Liver (tissue), 9 donors: ENCODE results near the gene HLA-A. TPM values are rescaled to one million over a fixed set of nuclear protein-coding genes. Genes with fewer than 3 reads are reported as not detected.

Source experiments
- DNase-seq: peaks from one replicate; pipeline ENCODE4 v3.0.0-alpha.2; 2017; ENCODE audit warnings: low spot score
- H3K27ac ChIP-seq, 2 donors: one replicate each; pipeline ENCODE4 v1.7.0; 2013; ENCODE audit warnings: inconsistent platforms in 2 of 2, low read length in 2 of 2, control low read depth in 1 of 2, low read depth in 1 of 2, mild to moderate bottlenecking in 1 of 2
- H3K27me3 ChIP-seq, 4 donors: one replicate each; pipeline versions ENCODE4 v1.6.1 to v1.7.0; 2013; ENCODE audit warnings: low read length in 3 of 4, inconsistent platforms in 1 of 4, mild to moderate bottlenecking in 1 of 4, moderate library complexity in 1 of 4; ENCODE audit not compliant: control insufficient read depth in 4 of 4, insufficient read depth in 4 of 4
- H3K36me3 ChIP-seq, 4 donors: one replicate each; pipeline versions ENCODE4 v1.6.1 to v1.7.0; 2013; ENCODE audit warnings: low read length in 3 of 4, mild to moderate bottlenecking in 3 of 4, low read depth in 1 of 4, moderate library complexity in 1 of 4; ENCODE audit not compliant: control insufficient read depth in 4 of 4, insufficient read depth in 3 of 4
- H3K4me1 ChIP-seq, 4 donors: one replicate each; pipeline versions ENCODE4 v1.6.1 to v1.7.0; 2013; ENCODE audit warnings: low read length in 3 of 4, mild to moderate bottlenecking in 3 of 4, moderate library complexity in 1 of 4; ENCODE audit not compliant: control insufficient read depth in 4 of 4, insufficient read depth in 4 of 4
- H3K4me3 ChIP-seq, 3 donors: one replicate each; pipeline versions ENCODE4 v1.6.1 to v1.7.0; 2013; ENCODE audit warnings: low read length in 3 of 3, control low read depth in 1 of 3, low read depth in 1 of 3, mild to moderate bottlenecking in 1 of 3
- H3K9ac ChIP-seq, 2 donors: one replicate each; pipeline ENCODE4 v1.7.0; 2013; ENCODE audit warnings: low read length in 2 of 2, mild to moderate bottlenecking in 2 of 2, moderate library complexity in 2 of 2, control low read depth in 1 of 2, low read depth in 1 of 2
- H3K9me3 ChIP-seq, 4 donors: one replicate each; pipeline versions ENCODE4 v1.6.1 to v1.7.0; 2013; ENCODE audit warnings: low read length in 3 of 4; ENCODE audit not compliant: control insufficient read depth in 4 of 4
- EGR1 ChIP-seq, 2 donors: IDR thresholded peaks; 2 replicates each; pipeline ENCODE4 v1.6.1; 2016 to 2018; ENCODE audit warnings: antibody characterized with exemption in 2 of 2, low read depth in 2 of 2
- FOXA1 ChIP-seq: IDR thresholded peaks from 2 replicates; pipeline ENCODE4 v1.6.1; 2016; ENCODE audit warnings: antibody characterized with exemption
- FOXA2 ChIP-seq: IDR thresholded peaks from 2 replicates; pipeline ENCODE4 v1.6.1; 2016; ENCODE audit warnings: antibody characterized with exemption
- GABPA ChIP-seq, 2 donors: IDR thresholded peaks in 1 of 2; conservative IDR thresholded peaks in 1 of 2; 2 replicates each; pipeline ENCODE4 v1.6.1; 2016; ENCODE audit warnings: antibody characterized with exemption in 2 of 2, mild to moderate bottlenecking in 1 of 2, moderate library complexity in 1 of 2
- HNF4A ChIP-seq, 2 donors: conservative IDR thresholded peaks; 2 replicates each; pipeline ENCODE4 v1.6.1; 2016; ENCODE audit warnings: antibody characterized with exemption in 2 of 2, mild to moderate bottlenecking in 2 of 2
- HNF4G ChIP-seq: IDR thresholded peaks from 2 replicates; pipeline ENCODE4 v1.6.1; 2016; ENCODE audit warnings: antibody characterized with exemption
- JUND ChIP-seq, 2 donors: IDR thresholded peaks; 2 replicates each; pipeline ENCODE4 v1.6.1; 2016; ENCODE audit warnings: antibody characterized with exemption in 2 of 2
- NR2F2 ChIP-seq: IDR thresholded peaks from 2 replicates; pipeline ENCODE4 v1.6.1; 2016; ENCODE audit warnings: antibody characterized with exemption
- RAD21 ChIP-seq, 2 donors: IDR thresholded peaks; 2 replicates each; pipeline ENCODE4 v1.6.1; 2016; ENCODE audit warnings: antibody characterized with exemption in 2 of 2, mild to moderate bottlenecking in 2 of 2
- RXRA ChIP-seq, 2 donors: IDR thresholded peaks; 2 replicates each; pipeline ENCODE4 v1.6.1; 2017 to 2018; ENCODE audit warnings: antibody characterized with exemption in 2 of 2, mild to moderate bottlenecking in 1 of 2
- SP1 ChIP-seq: IDR thresholded peaks from 2 replicates; pipeline ENCODE4 v1.6.1; 2018; ENCODE audit warnings: antibody characterized with exemption, mild to moderate bottlenecking
- TAF1 ChIP-seq: conservative IDR thresholded peaks from 2 replicates; pipeline ENCODE4 v1.6.1; 2016; ENCODE audit warnings: antibody characterized with exemption, mild to moderate bottlenecking
- YY1 ChIP-seq: IDR thresholded peaks from 2 replicates; pipeline ENCODE4 v1.6.1; 2016; ENCODE audit warnings: antibody characterized with exemption, mild to moderate bottlenecking
- WGBS: extraction: QIAGEN DNeasy Blood & Tissue Kit; methylation state at CpG from one replicate; pipeline ENCODE4 v1.1.7; 2013; 5-methylcytosine and 5-hydroxymethylcytosine counted together
- polyA plus RNA-seq, 2 donors: library from polyadenylated mRNA; stranded (reverse) in 1 of 2; unstranded in 1 of 2; fragments of 200-250 nt in 1 of 2; fragments of >200 nt in 1 of 2; fragmentation: Nextera tagmentation in 1 of 2; extraction: Ambion mirVana in 1 of 2; gene quantifications; one replicate each; pipeline versions ENCODE4 v1.2.1 to v1.2.3, GENCODE V29; 2013 to 2015
- total RNA-seq, 2 donors: library from RNA; depleted of rRNA; stranded (reverse); fragments of >200 nt; gene quantifications; one replicate each; pipeline ENCODE4 v1.2.3, GENCODE V29; 2014
- TF ChIP-seq, protein P1 (sequence below): IDR thresholded peaks from 2 replicates; pipeline ENCODE4 v1.6.1; 2016; ENCODE audit warnings: antibody characterized with exemption
- TF ChIP-seq, protein P2 (sequence below): IDR thresholded peaks from 2 replicates; pipeline ENCODE4 v1.6.1; 2016; ENCODE audit warnings: antibody characterized with exemption
- TF ChIP-seq, protein P3 (sequence below): IDR thresholded peaks from 2 replicates; pipeline ENCODE4 v1.6.1; 2016; ENCODE audit warnings: antibody characterized with exemption
- TF ChIP-seq, protein P4 (sequence below): IDR thresholded peaks from 2 replicates; pipeline ENCODE4 v1.6.1; 2016; ENCODE audit warnings: antibody characterized with exemption, mild to moderate bottlenecking
- TF ChIP-seq, protein P5 (sequence below): fragments of 150-350 bp; IDR thresholded peaks from 2 replicates; pipeline ENCODE4 v1.5.1; 2017; ENCODE audit warnings: improper control_type of control experiment, low read depth, low read length; ENCODE audit not compliant: missing input control
- donor health status: healthy.
- donor health status: healthy.
- donor health status: healthy.
- donor health status: healthy.
- donor health status: healthy.

HLA-A gene
- total and polyA plus RNA-seq, 4 donors = 145 to 321 (median 223) TPM

DNA sequence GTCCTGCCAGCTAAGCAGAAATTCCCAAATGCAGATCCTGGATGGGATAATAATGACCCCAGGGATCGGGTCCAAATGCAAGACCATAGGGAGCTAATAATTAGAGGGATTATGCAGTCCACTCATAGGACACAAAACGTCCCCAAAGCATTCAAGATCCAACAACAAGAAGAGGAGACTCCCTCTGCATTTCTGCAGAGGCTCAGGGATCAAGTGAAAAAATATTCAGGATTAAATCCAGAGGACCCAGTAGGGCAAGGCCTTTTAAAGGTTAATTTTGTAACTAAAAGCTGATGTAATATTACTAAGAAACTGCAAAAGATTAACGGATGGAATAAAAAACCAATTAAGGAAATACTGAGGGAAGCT lies 22.2 kb downstream of the HLA-A start:
- Histone ChIP-seq H3K4me1 (peaks cover 3 to 37% (median 35%) of the 10 kb centered on the region in 4 donors), H3K9me3 (no peaks in the 10 kb centered on the region), H3K27me3 (no peaks in the 10 kb centered on the region), H3K4me3 (peak overlapping the region in 1 of 3 donors; percentile 50), H3K27ac (peak overlapping the region; percentile 87 to 96), H3K9ac (peak overlapping the region; percentile 24 to 94), H3K36me3 (no peaks in the 10 kb centered on the region)
- TF ChIP-seq EGR1 (IDR thresholded peaks at IDR 0.05; ENCODE audit: low read depth in 2 of 2) = no peak
- TF ChIP-seq, protein P1, sequence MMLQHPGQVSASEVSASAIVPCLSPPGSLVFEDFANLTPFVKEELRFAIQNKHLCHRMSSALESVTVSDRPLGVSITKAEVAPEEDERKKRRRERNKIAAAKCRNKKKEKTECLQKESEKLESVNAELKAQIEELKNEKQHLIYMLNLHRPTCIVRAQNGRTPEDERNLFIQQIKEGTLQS = no peak
- no peak for TF ChIP-seq FOXA2
- TF ChIP-seq JUND (IDR thresholded peaks at IDR 0.05) = no peak
- WGBS = 38% methylated on average over 3 of the region's 3 CpGs
- DNase-seq = no peak

DNA sequence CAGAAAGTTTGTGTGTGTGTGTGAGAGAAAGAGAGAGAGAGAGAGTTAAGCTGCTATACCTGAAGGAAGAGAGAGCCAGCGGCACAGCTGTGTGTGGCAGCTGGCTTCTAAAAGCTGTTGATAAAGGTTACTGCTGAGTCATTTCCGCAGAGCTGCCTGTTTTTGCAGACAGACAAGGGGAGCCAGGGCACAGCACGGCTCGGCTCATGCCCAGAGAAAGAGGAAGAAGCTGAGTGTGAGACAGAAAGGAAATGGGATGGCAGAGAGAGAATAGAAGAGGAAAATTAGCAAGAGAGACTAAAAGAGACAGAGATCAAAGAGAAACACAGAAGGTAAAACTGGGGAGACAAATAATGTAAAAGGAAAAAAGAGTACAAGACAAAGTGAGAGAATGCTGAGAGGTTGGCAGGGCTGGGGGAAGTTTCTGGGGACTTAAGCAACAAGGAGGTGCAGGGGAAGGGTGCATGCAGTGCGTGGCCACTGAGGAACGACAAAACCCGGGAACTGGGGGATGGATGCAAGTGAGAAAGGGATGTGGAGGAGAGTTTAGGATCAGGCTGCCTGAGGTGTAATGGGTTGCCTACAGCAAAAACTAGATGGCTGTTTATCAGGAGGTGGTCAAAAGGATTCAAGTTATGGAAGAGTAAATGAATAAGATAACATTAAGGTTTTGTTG lies 22.7 kb downstream of the HLA-A start:
- H3K4me1 ChIP-seq = peaks cover 3 to 37% (median 33%) of the 10 kb centered on the region in 4 donors
- H3K9ac ChIP-seq = peak overlapping the region; percentile 39 to 94
- DNase-seq = peak; percentile 82
- H3K27ac ChIP-seq = peak overlapping the region; percentile 87 to 96
- H3K36me3 ChIP-seq = no peaks in the 10 kb centered on the region
- no peaks in the 10 kb centered on the region for H3K9me3 ChIP-seq
- 9% methylated on average over 7 of the region's 7 CpGs for WGBS
- TF ChIP-seq EGR1 (IDR thresholded peaks at IDR 0.05; ENCODE audit: low read depth in 2 of 2) (no peak), GABPA (IDR thresholded peaks at IDR 0.05 in 1 of 2, conservative IDR thresholded peaks at IDR 0.05 in 1 of 2) (peak; percentile 17 to 50), HNF4A (conservative IDR thresholded peaks at IDR 0.05) (peak; percentile 15 to 38), HNF4G (no peak), SP1 (peak; percentile 71), YY1 (peak; percentile 53), NR2F2 (peak; percentile 43), FOXA1 (no peak), FOXA2 (peak; percentile 30), JUND (IDR thresholded peaks at IDR 0.05) (peak; percentile 60 to 70), RXRA (IDR thresholded peaks at IDR 0.05) (peak; percentile 12 to 62), RAD21 (IDR thresholded peaks at IDR 0.05) (peak; percentile 22 to 39), TAF1 (peak; percentile 83)
- TF ChIP-seq, protein P1 = peak; percentile 47
- TF ChIP-seq, protein P2, sequence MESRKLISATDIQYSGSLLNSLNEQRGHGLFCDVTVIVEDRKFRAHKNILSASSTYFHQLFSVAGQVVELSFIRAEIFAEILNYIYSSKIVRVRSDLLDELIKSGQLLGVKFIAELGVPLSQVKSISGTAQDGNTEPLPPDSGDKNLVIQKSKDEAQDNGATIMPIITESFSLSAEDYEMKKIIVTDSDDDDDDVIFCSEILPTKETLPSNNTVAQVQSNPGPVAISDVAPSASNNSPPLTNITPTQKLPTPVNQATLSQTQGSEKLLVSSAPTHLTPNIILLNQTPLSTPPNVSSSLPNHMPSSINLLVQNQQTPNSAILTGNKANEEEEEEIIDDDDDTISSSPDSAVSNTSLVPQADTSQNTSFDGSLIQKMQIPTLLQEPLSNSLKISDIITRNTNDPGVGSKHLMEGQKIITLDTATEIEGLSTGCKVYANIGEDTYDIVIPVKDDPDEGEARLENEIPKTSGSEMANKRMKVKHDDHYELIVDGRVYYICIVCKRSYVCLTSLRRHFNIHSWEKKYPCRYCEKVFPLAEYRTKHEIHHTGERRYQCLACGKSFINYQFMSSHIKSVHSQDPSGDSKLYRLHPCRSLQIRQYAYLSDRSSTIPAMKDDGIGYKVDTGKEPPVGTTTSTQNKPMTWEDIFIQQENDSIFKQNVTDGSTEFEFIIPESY = peak; percentile 20
- TF ChIP-seq, protein P3, sequence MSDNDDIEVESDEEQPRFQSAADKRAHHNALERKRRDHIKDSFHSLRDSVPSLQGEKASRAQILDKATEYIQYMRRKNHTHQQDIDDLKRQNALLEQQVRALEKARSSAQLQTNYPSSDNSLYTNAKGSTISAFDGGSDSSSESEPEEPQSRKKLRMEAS = peak; percentile 67
- TF ChIP-seq, protein P4, sequence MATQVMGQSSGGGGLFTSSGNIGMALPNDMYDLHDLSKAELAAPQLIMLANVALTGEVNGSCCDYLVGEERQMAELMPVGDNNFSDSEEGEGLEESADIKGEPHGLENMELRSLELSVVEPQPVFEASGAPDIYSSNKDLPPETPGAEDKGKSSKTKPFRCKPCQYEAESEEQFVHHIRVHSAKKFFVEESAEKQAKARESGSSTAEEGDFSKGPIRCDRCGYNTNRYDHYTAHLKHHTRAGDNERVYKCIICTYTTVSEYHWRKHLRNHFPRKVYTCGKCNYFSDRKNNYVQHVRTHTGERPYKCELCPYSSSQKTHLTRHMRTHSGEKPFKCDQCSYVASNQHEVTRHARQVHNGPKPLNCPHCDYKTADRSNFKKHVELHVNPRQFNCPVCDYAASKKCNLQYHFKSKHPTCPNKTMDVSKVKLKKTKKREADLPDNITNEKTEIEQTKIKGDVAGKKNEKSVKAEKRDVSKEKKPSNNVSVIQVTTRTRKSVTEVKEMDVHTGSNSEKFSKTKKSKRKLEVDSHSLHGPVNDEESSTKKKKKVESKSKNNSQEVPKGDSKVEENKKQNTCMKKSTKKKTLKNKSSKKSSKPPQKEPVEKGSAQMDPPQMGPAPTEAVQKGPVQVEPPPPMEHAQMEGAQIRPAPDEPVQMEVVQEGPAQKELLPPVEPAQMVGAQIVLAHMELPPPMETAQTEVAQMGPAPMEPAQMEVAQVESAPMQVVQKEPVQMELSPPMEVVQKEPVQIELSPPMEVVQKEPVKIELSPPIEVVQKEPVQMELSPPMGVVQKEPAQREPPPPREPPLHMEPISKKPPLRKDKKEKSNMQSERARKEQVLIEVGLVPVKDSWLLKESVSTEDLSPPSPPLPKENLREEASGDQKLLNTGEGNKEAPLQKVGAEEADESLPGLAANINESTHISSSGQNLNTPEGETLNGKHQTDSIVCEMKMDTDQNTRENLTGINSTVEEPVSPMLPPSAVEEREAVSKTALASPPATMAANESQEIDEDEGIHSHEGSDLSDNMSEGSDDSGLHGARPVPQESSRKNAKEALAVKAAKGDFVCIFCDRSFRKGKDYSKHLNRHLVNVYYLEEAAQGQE = peak; percentile 75
- TF ChIP-seq, protein P5, sequence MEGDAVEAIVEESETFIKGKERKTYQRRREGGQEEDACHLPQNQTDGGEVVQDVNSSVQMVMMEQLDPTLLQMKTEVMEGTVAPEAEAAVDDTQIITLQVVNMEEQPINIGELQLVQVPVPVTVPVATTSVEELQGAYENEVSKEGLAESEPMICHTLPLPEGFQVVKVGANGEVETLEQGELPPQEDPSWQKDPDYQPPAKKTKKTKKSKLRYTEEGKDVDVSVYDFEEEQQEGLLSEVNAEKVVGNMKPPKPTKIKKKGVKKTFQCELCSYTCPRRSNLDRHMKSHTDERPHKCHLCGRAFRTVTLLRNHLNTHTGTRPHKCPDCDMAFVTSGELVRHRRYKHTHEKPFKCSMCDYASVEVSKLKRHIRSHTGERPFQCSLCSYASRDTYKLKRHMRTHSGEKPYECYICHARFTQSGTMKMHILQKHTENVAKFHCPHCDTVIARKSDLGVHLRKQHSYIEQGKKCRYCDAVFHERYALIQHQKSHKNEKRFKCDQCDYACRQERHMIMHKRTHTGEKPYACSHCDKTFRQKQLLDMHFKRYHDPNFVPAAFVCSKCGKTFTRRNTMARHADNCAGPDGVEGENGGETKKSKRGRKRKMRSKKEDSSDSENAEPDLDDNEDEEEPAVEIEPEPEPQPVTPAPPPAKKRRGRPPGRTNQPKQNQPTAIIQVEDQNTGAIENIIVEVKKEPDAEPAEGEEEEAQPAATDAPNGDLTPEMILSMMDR = no peak
- peak overlapping the region; percentile 18 to 67 (median 50) for H3K4me3 ChIP-seq
- no peaks in the 10 kb centered on the region for H3K27me3 ChIP-seq
